HG03558 (cell line): ENCODE data around the gene KCNC3.

Source experiments
- ATAC-seq: cut with Tn5 transposase; IDR thresholded peaks from one replicate; pipeline ENCODE4 v1.9.1; 2021; ENCODE audit warnings: moderate number of reproducible peaks; ENCODE audit not compliant: unreplicated experiment; ENCODE audit errors: extremely low read depth

Gene KCNC3

DNA sequence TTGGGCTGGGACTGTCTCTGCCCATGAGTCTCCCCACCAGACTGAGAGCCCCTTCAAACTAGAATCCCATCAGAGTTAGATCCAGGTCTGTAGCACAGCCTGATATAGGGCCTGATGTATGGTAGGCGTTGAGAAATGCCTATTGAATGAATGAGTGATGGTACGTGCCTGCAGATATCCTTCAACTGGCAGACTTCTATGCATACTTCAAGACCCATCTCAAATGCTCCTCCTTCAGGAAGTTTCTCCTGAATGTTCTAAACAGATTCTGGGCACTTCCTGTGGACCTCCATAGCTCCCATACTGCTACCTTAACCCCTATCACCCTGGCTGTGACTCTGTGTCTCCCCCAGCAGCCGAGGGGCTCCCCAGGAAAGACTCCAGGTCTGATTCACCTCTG, 48.2 kb downstream of the KCNC3 start:
- no peak for ATAC-seq

DNA sequence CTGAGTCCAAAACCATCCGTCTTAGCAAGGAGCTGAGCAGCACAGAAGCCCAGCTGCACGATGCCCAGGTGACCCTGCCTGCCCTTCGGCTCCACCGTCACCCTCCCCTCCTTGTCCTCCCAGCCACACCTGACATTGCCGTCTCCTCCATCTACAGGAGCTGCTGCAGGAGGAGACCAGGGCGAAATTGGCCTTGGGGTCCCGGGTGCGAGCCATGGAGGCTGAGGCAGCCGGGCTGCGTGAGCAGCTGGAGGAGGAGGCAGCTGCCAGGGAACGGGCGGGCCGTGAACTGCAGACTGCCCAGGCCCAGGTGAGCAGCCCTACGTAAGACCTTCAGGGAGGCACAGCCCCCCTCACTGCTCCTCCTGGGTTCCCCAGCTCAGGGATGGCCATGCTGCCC, 49.1 kb downstream of the KCNC3 start:
- no peak for ATAC-seq

DNA sequence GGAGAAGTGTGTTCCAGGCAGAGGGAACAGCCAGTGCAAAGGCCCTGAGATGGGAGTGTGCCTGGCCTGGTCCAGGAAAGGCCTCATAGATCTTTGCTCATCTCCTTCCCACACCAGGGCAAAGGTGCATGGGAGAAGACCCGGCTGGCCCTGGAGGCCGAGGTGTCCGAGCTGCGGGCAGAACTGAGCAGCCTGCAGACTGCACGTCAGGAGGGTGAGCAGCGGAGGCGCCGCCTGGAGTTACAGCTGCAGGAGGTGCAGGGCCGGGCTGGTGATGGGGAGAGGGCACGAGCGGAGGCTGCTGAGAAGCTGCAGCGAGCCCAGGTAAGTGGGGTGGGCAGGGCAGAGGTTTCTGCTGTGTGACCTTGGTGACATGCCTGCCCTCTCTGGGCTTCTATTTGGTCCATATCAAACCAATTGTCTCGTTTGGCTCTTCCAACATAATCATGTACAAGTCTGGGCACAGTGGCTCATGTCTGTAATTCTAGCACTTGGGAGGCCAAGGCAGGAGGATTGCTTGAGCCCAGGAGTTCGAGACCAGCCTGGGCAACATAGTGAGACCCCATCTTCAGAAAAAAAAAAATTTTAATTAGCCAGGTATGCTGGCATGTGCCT, 51.1 kb downstream of the KCNC3 start:
- ATAC-seq, result no peak

DNA sequence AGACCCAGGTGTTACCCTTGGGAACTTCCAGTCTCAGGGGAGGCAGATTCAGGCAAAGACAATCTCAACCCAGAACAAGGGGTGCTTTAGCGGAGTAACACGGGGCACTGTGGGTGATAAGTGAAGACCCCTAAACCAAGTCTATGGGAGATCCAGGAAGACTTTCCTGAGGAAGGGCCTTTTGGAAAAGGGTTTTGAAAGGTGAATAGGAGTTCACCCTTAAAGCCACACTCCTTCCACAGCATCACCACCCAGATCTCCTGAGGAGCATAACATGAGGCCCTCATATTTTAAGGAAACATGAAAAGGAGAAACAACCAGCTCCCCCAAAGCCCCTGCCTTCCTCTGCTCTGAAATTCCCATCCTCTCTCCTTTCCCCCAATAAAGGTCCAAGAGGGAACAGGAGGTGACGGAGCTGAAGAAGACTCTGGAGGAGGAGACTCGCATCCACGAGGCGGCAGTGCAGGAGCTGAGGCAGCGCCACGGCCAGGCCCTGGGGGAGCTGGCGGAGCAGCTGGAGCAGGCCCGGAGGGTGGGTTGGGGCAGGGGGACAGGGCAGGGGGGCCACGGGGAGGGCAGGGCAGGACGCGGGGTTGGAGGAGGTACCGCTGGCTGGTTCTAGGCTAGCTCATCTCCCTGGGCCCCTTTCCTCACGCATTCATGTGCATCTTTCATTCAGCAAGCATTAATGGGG, 52.7 kb downstream of the KCNC3 start:
- no peak for ATAC-seq

DNA sequence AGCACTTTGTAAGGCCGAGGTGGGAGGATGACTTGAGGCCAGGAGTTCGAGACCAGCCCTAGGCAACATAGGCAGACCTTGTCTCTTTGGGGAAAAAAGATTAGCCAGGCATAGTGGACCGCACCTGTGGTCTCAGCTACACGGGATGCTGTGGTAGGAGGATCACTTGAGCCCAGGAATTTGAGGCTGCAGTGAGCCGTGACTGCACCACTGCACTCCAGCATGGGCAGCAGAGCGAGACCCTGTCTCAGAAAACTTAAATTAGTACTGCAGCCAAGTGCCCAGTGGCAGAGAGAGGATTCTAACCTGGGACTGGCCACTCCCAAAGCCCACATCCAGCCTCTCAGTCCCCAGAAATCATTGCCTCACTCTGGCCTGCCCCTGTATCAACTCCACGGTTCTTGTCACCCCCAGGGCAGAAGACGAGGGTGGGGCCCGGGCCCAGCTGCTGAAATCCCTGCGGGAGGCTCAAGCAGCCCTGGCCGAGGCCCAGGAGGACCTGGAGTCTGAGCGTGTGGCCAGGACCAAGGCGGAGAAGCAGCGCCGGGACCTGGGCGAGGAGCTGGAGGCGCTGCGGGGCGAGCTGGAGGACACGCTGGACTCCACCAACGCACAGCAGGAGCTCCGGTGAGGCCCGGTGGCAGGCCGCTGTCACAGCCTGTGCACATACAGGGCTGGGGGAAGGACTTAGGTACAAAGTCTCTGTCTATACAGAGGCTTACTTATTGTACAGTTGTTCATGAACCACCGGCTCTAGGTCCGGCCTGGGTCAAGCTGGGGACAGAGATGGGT, 53.4 kb downstream of the KCNC3 start:
- ATAC-seq, result no peak

DNA sequence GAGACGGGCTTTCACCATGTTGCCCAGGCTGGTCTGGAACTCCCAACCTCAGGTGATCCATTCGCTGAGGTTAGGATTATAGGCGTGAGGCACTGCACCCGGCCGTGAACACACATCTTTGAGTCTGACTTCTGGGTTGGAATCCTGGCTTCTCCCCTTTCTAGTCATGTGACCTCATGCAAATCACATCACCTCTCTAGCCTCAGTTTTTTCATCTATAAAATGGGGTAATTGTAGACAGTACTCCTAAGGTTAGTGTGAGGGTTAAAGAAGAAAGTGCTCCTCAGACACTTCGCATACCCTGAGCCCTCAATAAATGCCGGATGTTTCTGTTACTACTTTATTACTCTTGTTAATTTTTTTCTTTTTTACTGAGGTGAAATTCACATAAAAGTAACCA, 55.4 kb downstream of the KCNC3 start:
- no peak for ATAC-seq

DNA sequence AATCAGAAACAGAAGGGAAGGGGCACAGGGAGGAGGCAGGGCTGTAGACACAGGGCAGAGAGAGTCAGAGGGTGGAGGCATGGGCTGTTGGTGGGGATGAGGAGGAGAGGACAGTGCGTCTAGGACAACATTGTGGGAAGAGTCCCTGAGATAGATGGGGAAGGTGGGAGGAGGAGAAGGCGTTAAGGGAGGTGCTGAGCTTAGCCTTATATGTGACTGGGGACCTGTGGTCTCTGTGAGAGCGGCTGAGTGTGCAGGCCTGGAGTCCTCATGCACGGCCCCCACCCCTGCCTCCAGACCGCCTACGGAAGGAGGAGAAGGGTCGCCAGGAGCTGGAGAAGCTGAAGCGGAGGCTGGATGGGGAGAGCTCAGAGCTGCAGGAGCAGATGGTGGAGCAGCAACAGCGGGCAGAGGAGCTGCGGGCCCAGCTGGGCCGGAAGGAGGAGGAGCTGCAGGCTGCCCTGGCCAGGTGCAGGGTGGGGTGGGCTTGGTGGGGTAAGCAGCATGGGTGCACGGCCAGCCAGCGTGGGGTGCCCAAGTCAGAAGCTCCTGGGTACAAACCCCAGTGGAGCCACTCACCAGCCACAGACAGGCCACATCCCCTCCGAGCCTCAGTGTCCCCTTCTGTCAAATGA, 56.8 kb downstream of the KCNC3 start:
- ATAC-seq, result no peak

DNA sequence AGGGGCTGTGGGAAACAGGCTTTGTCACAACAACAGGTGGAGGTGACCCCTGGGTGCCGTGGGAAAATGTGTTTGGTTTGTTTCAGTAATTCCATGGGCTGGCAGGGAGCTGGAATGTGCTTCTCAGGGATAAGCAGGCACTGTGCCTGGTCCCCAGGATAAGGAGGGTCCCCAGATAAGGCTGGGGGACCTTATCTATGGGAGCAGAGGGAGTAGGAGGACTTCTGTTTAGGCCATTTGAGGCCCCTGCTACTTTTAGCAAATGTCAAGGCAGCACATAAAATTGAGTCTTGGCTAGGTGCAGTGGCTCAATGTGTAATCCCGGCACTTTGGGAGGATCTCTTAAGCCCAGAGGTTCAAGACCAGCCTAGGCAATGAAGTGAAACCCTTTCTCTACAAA, 59.5 kb downstream of the KCNC3 start:
- no peak for ATAC-seq

DNA sequence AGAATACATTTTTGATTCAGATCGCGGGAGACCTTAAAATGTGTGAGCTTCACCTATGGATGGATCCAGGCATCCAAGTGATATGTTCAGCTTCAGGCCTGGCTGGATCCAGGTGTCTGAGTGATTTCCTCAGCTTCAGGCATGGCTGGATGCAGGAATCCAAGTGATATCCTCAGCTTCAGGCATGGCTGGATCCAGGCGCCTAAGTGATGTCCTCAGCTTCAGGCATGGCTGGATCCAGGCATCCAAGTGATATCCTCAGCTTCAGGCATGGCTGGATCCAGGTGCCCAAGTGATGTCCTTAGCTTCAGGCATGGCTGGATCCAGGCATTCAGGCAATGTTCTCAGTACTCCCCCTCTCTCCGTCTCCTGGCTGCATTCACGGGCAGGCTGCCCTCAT, 60.7 kb downstream of the KCNC3 start:
- no peak for ATAC-seq

DNA sequence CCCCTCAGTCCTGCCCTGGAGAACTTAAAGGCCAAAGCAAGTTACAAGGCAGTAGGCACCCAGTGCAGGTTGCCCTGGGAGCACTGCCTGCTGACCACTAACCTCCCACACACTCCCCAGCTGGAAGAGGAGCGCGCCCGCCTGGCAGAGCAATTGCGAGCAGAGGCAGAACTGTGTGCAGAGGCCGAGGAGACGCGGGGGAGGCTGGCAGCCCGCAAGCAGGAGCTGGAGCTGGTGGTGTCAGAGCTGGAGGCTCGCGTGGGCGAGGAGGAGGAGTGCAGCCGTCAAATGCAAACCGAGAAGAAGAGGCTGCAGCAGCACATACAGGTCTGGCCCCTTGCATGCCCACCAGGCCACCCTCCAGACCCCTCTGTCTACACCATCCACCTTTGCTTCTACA, 61.1 kb downstream of the KCNC3 start:
- ATAC-seq, result no peak

DNA sequence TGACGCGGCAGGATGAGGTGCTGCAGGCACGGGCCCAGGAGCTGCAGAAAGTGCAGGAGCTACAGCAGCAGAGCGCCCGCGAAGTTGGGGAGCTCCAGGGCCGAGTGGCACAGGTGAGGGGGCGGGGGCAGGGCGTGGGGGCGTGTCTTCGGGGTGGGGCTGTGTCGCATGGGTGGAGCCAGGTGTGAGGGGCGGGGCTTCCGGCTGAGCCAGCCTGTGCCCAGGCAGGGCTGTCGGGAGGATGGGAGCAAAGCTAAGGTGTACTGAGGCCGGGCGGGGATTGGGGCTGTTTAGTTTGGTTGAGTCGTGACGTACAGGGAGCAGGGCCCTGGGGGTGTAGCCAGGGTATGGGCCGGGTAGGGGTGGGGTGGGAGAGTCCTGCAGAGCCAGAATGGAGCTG, 62.3 kb downstream of the KCNC3 start:
- no peak for ATAC-seq

DNA sequence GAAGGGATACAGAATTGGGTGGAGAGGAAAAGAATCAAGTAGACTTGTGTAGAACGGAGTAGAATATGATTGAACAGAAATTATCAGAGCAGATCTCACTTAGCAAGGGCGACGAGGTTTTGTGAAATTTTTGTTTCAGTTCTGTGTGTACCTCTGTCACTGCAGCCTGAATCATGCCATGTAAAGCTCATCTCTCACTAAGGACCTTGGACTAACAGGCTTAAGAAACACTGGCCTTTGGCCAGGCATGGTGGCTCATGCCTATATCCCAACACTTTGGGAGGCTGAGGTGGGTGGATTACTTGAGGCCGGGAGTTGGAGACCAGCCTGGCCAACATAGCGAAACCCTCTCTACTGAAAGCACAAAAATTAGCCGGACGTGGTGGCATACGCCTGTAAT, 63.1 kb downstream of the KCNC3 start:
- ATAC-seq, result no peak

DNA sequence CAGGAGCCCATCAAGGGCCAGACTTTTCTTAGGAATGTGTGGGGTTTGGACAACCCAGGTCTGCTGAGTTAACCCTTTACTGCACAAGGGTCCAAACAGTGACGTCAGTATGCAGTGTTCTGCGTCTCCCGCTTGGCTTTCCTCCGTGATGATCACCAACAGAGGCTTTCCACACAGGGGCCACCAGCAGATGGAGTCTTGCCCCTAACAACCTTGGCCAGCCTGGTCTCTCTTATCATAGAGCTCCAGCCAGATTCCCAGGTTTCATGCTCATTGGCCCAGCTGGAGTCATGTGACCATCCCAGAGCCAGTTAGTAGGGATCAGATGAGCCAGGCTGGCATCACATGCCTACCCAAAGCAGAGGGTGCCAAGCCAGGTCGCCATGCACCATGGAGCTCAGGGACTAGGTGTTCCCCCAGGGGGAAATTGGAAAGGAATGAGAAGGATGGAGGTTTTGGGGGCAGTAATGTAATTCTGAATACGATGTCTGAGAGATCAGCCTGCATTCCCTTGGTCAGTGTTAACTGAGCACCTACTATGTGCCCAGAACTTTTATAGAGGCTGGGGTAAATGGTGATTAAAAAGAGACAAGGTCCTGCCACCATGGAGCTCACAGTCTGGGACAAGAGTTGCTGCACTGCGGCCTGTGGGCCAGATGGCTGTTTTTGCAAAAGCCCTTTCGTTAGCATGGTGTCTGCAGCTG, 64.5 kb downstream of the KCNC3 start:
- ATAC-seq, result no peak

DNA sequence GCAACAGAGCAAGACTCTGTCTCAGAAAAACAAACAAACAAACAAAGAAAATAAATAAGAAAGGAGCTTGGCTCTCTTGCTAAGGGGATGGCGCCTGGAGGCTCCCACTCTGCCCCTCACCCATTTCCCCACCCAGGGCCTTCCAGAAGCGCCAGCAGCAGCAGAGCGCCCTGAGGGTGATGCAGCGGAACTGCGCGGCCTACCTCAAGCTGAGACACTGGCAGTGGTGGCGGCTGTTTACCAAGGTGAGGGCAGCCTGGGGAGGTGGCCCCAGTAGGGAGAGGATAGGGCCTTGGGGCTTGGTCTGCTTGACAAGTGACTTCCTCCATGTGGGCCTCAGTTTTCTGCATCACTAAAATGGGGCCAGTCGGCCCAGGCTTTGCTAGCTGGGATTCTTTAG, 66.0 kb downstream of the KCNC3 start:
- ATAC-seq, result no peak
